ENCODE measurements around the gene CPS1. TPM values are rescaled to one million over a fixed set of nuclear protein-coding genes. Genes with fewer than 3 reads are reported as not detected.

CPS1 gene
- total RNA-seq, 1 experiment from 2014 or later: 0.84 TPM

DNA sequence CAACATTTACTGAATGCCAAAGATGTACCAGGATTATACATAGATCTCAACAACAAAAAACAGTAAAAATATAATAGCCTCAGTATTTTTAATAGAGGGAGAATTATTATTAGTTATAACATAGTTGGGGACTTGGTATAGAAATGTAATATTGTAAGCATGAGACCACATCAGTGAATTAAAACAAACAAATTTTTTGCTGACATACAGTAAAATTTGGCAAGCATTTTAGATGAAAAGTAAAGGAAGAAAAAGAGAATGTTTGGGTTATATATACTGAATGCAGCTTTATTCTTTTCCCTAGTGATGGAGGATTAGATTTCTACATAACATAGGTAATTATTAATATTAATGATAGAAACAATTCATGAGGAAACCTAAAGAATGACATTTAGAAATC, 10.9 kb downstream of the CPS1 start:
- Histone ChIP-seq H3K27me3 (replicated peaks; ENCODE audit: control insufficient read depth, insufficient read depth, low read length) (no peaks in the 10 kb centered on the region), H3K4me1 (no peaks in the 10 kb centered on the region), H3K4me3 (ENCODE audit: low read depth, low read length) (no peak overlapping the region), H3K36me3 (ENCODE audit: control insufficient read depth, insufficient read depth, low read length) (no peaks in the 10 kb centered on the region), H3K9me3 (no peaks in the 10 kb centered on the region)
- ChIA-PET CTCF (no interaction called here), POLR2A (no interaction called here)
- H3K27me3 Mint-ChIP-seq (ENCODE audit: insufficient read depth, unreplicated experiment): peaks cover 3% of the 10 kb centered on the region
- no peaks in the 10 kb centered on the region for H3K4me1 Mint-ChIP-seq (ENCODE audit: low read depth, unreplicated experiment)
- TF ChIP-seq, protein P1, sequence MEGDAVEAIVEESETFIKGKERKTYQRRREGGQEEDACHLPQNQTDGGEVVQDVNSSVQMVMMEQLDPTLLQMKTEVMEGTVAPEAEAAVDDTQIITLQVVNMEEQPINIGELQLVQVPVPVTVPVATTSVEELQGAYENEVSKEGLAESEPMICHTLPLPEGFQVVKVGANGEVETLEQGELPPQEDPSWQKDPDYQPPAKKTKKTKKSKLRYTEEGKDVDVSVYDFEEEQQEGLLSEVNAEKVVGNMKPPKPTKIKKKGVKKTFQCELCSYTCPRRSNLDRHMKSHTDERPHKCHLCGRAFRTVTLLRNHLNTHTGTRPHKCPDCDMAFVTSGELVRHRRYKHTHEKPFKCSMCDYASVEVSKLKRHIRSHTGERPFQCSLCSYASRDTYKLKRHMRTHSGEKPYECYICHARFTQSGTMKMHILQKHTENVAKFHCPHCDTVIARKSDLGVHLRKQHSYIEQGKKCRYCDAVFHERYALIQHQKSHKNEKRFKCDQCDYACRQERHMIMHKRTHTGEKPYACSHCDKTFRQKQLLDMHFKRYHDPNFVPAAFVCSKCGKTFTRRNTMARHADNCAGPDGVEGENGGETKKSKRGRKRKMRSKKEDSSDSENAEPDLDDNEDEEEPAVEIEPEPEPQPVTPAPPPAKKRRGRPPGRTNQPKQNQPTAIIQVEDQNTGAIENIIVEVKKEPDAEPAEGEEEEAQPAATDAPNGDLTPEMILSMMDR (IDR thresholded peaks at IDR 0.05; ENCODE audit: insufficient read depth in 1 of 2, low read depth in 1 of 2, low read length in 1 of 2, severe bottlenecking in 1 of 2, unreplicated experiment in 1 of 2): no peak
- H3K27ac Mint-ChIP-seq (ENCODE audit: unreplicated experiment): no peak overlapping the region
- no peaks in the 10 kb centered on the region for H3K9me3 Mint-ChIP-seq (ENCODE audit: unreplicated experiment)
- intact Hi-C loops (cut with micrococcal nuclease; ENCODE audit: unreplicated experiment): no loop called here
- BruUV-seq (replicated peaks): no TSS peak
- H3K36me3 Mint-ChIP-seq (ENCODE audit: insufficient read depth, unreplicated experiment): no peaks in the 10 kb centered on the region
- DNase-seq: no peak
- H3K4me3 Mint-ChIP-seq (ENCODE audit: unreplicated experiment): no peak overlapping the region

DNA sequence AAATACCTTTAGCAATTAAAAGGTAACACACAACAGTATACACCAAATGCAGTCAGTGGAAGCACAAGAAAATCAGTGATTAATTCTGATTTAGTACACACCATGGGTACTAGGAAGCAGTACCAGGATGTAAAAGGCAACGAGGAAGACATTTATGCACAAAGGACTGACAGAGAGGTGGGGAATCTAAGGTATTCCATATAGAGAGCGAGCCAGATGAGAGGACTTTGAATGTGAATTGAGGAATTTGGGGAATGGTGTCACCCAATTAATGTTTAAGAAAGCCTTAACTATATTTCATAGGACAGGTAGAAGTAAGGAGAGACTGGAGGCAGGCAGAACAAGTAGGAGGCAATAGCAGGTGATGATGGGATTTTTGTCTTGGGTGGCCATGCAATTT, 11.7 kb downstream of the CPS1 start:
- H3K9me3 ChIP-seq: no peaks in the 10 kb centered on the region
- Mint-ChIP-seq H3K4me1 (ENCODE audit: low read depth, unreplicated experiment) (no peaks in the 10 kb centered on the region), H3K27ac (ENCODE audit: unreplicated experiment) (no peak overlapping the region), H3K36me3 (ENCODE audit: insufficient read depth, unreplicated experiment) (no peaks in the 10 kb centered on the region), H3K27me3 (ENCODE audit: insufficient read depth, unreplicated experiment) (peaks cover 3% of the 10 kb centered on the region), H3K9me3 (ENCODE audit: unreplicated experiment) (no peaks in the 10 kb centered on the region), H3K4me3 (ENCODE audit: unreplicated experiment) (no peak overlapping the region)
- CTCF ChIA-PET: no interaction called here
- H3K4me3 ChIP-seq (ENCODE audit: low read depth, low read length): no peak overlapping the region
- no peak for DNase-seq
- H3K4me1 ChIP-seq: no peaks in the 10 kb centered on the region
- POLR2A ChIA-PET: no interaction called here
- intact Hi-C loops (cut with micrococcal nuclease; ENCODE audit: unreplicated experiment): no loop called here
- no TSS peak for BruUV-seq (replicated peaks)
- H3K36me3 ChIP-seq (ENCODE audit: control insufficient read depth, insufficient read depth, low read length): no peaks in the 10 kb centered on the region
- TF ChIP-seq, protein P1 (IDR thresholded peaks at IDR 0.05; ENCODE audit: insufficient read depth in 1 of 2, low read depth in 1 of 2, low read length in 1 of 2, severe bottlenecking in 1 of 2, unreplicated experiment in 1 of 2): no peak
- no peaks in the 10 kb centered on the region for H3K27me3 ChIP-seq (replicated peaks; ENCODE audit: control insufficient read depth, insufficient read depth, low read length)

DNA sequence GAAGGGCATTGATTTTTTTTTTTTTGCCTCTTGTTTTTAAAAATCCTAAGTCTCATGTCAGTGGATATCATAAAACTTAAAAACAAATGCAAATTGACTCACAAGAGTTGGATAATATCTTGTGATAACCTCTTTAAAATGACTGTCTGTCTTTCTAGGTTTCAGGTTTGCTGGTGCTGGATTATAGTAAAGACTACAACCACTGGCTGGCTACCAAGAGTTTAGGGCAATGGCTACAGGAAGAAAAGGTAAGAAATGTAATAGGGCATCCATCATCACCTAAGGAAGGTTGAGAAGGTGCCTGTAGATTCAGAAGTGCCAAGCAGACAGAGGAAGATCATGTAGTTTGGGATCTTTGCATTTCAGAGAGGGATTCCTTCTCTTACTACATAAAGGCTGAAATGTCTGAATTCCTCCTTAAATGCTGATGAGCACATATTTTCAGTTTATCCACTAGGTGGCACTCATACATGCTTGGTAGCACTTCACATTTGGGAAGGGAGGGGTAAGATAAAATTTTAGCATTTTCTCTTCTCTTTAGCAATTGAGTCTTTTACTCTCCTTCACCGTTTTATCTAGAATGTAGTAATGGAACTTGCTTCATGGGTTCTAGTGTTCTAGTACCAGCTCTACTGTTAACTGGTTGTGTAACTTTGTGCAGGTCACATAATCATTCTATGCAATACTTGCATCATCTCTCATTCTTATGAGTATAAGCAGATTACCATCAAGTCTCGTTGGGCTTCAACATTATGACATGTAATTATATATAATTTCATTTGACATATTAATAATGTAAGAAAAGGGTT, 21.1 kb downstream of the CPS1 start:
- Mint-ChIP-seq H3K9me3 (ENCODE audit: unreplicated experiment) (no peaks in the 10 kb centered on the region), H3K4me3 (ENCODE audit: unreplicated experiment) (no peak overlapping the region), H3K27ac (ENCODE audit: unreplicated experiment) (no peak overlapping the region), H3K4me1 (ENCODE audit: low read depth, unreplicated experiment) (no peaks in the 10 kb centered on the region), H3K27me3 (ENCODE audit: insufficient read depth, unreplicated experiment) (no peaks in the 10 kb centered on the region), H3K36me3 (ENCODE audit: insufficient read depth, unreplicated experiment) (no peaks in the 10 kb centered on the region)
- Histone ChIP-seq H3K4me1 (no peaks in the 10 kb centered on the region), H3K36me3 (ENCODE audit: control insufficient read depth, insufficient read depth, low read length) (no peaks in the 10 kb centered on the region), H3K27me3 (replicated peaks; ENCODE audit: control insufficient read depth, insufficient read depth, low read length) (no peaks in the 10 kb centered on the region), H3K9me3 (no peaks in the 10 kb centered on the region), H3K4me3 (ENCODE audit: low read depth, low read length) (no peak overlapping the region)
- ChIA-PET POLR2A (no interaction called here), CTCF (no interaction called here)
- intact Hi-C loops (cut with micrococcal nuclease; ENCODE audit: unreplicated experiment): loop anchor here (1.0 kb wide), 1 partner anchor 74 kb away; no protein-coding TSS in a partner anchor
- DNase-seq: peak in 1 of 2 experiments; percentile 31
- BruUV-seq (replicated peaks): no TSS peak
- TF ChIP-seq, protein P1 (IDR thresholded peaks at IDR 0.05; ENCODE audit: insufficient read depth in 1 of 2, low read depth in 1 of 2, low read length in 1 of 2, severe bottlenecking in 1 of 2, unreplicated experiment in 1 of 2): peak; percentile 77 to 82

All from Caco-2 (cell line).